WTC11 (cell line): ENCODE data around the gene SYT7.

Source experiments
- TCF7 ChIP-seq: sonication (generic); formaldehyde crosslinking; IDR thresholded peaks from 2 replicates; pipeline ENCODE4 v1.8.0; 2022; ENCODE audit warnings: mild to moderate bottlenecking, low read depth, missing genetic modification reagents, moderate library complexity
- TF ChIP-seq, protein P1 (sequence below): fragments of 200-600 bp; IDR thresholded peaks from 2 replicates; pipeline ENCODE4 v1.8.0; 2022; ENCODE audit warnings: antibody characterized with exemption

GRCh38 chr11:61629082-61629833, 48.4 kb upstream of the SYT7 start:
- no peak for TF ChIP-seq TCF7
- TF ChIP-seq, protein P1, sequence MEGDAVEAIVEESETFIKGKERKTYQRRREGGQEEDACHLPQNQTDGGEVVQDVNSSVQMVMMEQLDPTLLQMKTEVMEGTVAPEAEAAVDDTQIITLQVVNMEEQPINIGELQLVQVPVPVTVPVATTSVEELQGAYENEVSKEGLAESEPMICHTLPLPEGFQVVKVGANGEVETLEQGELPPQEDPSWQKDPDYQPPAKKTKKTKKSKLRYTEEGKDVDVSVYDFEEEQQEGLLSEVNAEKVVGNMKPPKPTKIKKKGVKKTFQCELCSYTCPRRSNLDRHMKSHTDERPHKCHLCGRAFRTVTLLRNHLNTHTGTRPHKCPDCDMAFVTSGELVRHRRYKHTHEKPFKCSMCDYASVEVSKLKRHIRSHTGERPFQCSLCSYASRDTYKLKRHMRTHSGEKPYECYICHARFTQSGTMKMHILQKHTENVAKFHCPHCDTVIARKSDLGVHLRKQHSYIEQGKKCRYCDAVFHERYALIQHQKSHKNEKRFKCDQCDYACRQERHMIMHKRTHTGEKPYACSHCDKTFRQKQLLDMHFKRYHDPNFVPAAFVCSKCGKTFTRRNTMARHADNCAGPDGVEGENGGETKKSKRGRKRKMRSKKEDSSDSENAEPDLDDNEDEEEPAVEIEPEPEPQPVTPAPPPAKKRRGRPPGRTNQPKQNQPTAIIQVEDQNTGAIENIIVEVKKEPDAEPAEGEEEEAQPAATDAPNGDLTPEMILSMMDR, result no peak
